Measurements from ENCODE around the gene RBBP8. TPM values are rescaled to one million over a fixed set of nuclear protein-coding genes. Genes with fewer than 3 reads are reported as not detected.

RBBP8 gene
- total RNA-seq, 2 donors from 2014 or later, result 24.4 to 29.5 TPM

DNA sequence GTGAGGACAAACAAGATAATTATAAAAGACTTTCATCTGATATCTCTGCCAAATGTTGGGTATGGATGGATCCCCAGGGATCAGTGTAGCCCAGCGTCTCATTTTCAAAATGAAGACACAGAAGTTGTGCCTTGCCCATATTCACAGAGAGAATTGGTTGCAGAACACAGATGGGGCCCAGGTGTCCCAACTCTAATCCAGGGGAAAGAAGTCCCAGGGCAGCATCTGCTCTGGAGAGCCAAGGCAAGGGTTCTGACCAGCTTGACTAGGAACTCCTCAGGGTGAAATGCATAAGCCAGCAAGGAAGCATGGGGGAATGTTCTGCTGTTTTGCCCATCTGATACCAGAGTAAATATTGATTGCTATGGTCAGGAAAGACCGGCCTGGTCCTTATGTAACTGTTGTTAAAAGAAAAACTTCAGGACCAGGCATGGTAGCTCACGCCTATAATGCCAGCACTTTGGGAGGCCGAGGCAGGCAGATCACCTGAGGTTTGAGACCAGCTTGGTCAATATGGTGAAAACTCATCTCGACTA lies 133.4 kb downstream of the RBBP8 start:
- Histone ChIP-seq H3K27ac (no peak overlapping the region), H3K9me3 (no peaks in the 10 kb centered on the region), H3K9ac (ENCODE audit: low read depth in 2 of 2, low read length in 2 of 2) (no peak overlapping the region), H3K36me3 (no peaks in the 10 kb centered on the region), H3K4me1 (no peaks in the 10 kb centered on the region), H3K4me3 (no peak overlapping the region), H3K27me3 (no peaks in the 10 kb centered on the region)
- TF ChIP-seq, protein P1, sequence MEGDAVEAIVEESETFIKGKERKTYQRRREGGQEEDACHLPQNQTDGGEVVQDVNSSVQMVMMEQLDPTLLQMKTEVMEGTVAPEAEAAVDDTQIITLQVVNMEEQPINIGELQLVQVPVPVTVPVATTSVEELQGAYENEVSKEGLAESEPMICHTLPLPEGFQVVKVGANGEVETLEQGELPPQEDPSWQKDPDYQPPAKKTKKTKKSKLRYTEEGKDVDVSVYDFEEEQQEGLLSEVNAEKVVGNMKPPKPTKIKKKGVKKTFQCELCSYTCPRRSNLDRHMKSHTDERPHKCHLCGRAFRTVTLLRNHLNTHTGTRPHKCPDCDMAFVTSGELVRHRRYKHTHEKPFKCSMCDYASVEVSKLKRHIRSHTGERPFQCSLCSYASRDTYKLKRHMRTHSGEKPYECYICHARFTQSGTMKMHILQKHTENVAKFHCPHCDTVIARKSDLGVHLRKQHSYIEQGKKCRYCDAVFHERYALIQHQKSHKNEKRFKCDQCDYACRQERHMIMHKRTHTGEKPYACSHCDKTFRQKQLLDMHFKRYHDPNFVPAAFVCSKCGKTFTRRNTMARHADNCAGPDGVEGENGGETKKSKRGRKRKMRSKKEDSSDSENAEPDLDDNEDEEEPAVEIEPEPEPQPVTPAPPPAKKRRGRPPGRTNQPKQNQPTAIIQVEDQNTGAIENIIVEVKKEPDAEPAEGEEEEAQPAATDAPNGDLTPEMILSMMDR (IDR thresholded peaks at IDR 0.05), result no peak
- intact Hi-C loops (cut with DNase I), result no loop called here
- no peak for DNase-seq

DNA sequence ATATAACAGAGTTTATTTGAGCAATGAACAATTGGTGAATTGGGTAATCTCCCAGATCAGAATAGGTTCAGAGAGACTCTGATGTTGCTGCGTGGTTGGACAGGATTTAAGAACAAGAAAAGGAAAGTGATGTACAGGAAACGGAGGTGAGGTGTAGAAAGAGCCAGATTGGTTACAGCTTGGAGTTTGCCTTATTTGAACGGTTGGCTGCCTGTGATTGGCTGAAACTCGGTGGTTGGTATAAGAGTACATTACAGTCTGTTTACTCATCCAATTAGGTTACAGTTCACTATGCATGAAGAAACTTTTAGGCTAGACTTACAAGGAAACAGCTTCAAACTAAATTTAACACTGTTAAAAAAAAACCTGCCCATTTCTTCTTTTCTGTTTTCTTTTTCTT lies 134.1 kb downstream of the RBBP8 start:
- intact Hi-C loops (cut with DNase I), result no loop called here
- H3K9me3 ChIP-seq, result no peaks in the 10 kb centered on the region
- H3K27me3 ChIP-seq, result no peaks in the 10 kb centered on the region
- no peaks in the 10 kb centered on the region for H3K4me1 ChIP-seq
- TF ChIP-seq, protein P1 (IDR thresholded peaks at IDR 0.05), result no peak
- H3K36me3 ChIP-seq, result no peaks in the 10 kb centered on the region
- H3K4me3 ChIP-seq, result no peak overlapping the region
- no peak overlapping the region for H3K9ac ChIP-seq (ENCODE audit: low read depth in 2 of 2, low read length in 2 of 2)
- no peak overlapping the region for H3K27ac ChIP-seq
- DNase-seq, result no peak

DNA sequence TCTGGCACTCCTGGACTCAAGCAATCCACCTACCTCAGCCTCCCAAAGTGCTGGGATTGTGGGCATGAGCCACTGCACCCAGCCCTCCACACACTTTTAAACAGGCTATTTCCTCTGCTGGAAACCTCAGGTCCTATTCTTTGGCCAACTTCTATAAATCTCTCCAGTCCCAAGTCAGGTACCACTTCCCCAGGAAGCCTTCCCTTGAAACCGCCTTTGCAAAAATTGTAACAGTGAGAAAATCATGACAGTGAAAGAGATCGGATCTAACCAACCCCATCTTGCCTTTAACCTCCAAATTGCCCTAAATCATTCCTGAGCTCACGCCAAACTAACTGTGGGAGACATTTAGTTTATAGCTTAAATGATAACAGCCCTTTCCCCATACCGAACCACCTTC lies 134.9 kb downstream of the RBBP8 start:
- no peaks in the 10 kb centered on the region for H3K36me3 ChIP-seq

DNA sequence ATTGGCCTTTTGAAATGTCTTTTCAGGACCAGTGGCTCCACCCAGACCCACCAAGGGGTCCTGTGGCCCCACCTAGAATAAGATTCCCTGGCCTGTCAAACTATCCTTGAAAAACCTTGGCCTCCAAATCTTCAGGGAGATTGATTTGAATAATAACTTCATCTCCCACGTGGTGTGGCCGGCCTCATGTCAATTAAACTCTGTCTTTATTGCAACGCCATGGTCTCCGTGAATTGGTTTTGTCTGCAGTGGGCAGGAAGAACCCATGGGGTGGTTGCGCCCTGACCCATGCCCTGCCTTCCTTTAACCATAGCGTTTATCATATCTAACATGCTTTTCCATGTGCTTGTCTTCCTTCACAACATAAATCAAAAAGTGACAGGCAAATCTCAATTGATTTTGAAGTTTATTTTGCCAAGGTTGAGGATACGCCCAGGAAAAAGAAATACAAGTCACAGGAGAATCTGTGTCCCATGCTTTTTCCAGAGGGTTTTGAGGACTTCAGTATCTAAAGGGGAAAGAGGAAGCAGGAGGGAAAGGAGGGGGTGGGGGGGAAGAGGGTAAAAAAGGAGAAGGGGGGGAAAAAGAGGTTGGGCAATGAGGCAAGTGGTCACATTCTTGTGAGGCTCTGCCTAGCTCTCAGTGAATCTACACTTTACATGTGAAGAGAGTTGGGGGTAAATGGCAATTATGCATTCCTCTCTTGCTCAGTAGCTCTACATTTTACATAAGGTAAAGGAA lies 135.6 kb downstream of the RBBP8 start:
- Histone ChIP-seq H3K27me3 (no peaks in the 10 kb centered on the region), H3K9me3 (no peaks in the 10 kb centered on the region), H3K27ac (no peak overlapping the region), H3K4me3 (no peak overlapping the region), H3K36me3 (no peaks in the 10 kb centered on the region), H3K9ac (ENCODE audit: low read depth in 2 of 2, low read length in 2 of 2) (no peak overlapping the region), H3K4me1 (no peaks in the 10 kb centered on the region)
- intact Hi-C loops (cut with DNase I), result no loop called here
- DNase-seq, result no peak
- TF ChIP-seq, protein P1 (IDR thresholded peaks at IDR 0.05), result no peak

More for the DNA sequence above, 134.9 kb downstream of the RBBP8 start:
- no peak for DNase-seq
- no peaks in the 10 kb centered on the region for H3K27me3 ChIP-seq
- TF ChIP-seq, protein P1 (IDR thresholded peaks at IDR 0.05), result no peak
- no peak overlapping the region for H3K9ac ChIP-seq (ENCODE audit: low read depth in 2 of 2, low read length in 2 of 2)
- H3K9me3 ChIP-seq, result no peaks in the 10 kb centered on the region
- intact Hi-C loops (cut with DNase I), result no loop called here
- no peak overlapping the region for H3K4me3 ChIP-seq
- no peak overlapping the region for H3K27ac ChIP-seq
- H3K4me1 ChIP-seq, result no peaks in the 10 kb centered on the region

DNA sequence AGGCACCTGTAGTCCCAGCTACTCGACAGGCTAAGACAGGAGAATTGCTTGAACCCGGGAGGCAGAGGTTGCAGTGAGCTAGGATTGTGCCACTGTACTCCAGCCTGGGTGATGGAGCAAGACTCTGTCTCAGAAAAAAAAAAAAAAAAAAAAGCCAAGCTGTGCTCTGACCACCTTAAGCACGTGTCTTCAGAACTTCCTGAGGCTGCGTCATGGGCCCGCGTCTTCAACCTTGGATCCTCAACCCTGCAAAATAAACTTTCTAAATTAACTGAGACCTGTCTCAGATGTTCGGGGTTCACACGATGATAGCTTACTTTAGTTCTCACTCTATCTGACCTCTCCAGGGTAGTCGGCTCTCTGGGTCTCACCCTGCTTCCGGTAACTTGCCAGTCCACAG lies 136.4 kb downstream of the RBBP8 start:
- DNase-seq, result no peak
- TF ChIP-seq, protein P1 (IDR thresholded peaks at IDR 0.05), result no peak
- intact Hi-C loops (cut with DNase I), result no loop called here
- no peaks in the 10 kb centered on the region for H3K9me3 ChIP-seq
- H3K4me3 ChIP-seq, result no peak overlapping the region
- no peak overlapping the region for H3K9ac ChIP-seq (ENCODE audit: low read depth in 2 of 2, low read length in 2 of 2)
- H3K27me3 ChIP-seq, result no peaks in the 10 kb centered on the region
- H3K36me3 ChIP-seq, result no peaks in the 10 kb centered on the region
- no peak overlapping the region for H3K27ac ChIP-seq
- no peaks in the 10 kb centered on the region for H3K4me1 ChIP-seq
